Activated naive CD4-positive, alpha-beta T cell treated with anti-CD3 and anti-CD28 coated beads, Interleukin-2, amount 50 U/mL, for 24 hours (primary cell): ENCODE measurements around the gene RNF150.

ENCODE experiments used
- H3K27ac Mint-ChIP-seq: one replicate; pipeline ENCODE4 v1.8.0; 2021; ENCODE audit warnings: mild to moderate bottlenecking, mixed read lengths
- H3K27me3 Mint-ChIP-seq: one replicate; pipeline ENCODE4 v1.8.0; 2021; ENCODE audit warnings: mixed read lengths
- H3K36me3 Mint-ChIP-seq: one replicate; pipeline ENCODE4 v1.8.0; 2021; ENCODE audit warnings: mixed read lengths
- H3K4me1 Mint-ChIP-seq: one replicate; pipeline ENCODE4 v1.8.0; 2021; ENCODE audit warnings: mixed read lengths
- H3K4me3 Mint-ChIP-seq: one replicate; pipeline ENCODE4 v1.8.0; 2021; ENCODE audit warnings: mild to moderate bottlenecking, mixed read lengths
- H3K9me3 Mint-ChIP-seq: one replicate; pipeline ENCODE4 v1.8.0; 2021; ENCODE audit warnings: mixed read lengths

Gene RNF150

GRCh38 chr4:141117935-141118334 is 15.3 kb downstream of the RNF150 start:
- H3K4me1 Mint-ChIP-seq = no peaks in the 10 kb centered on the region
- no peaks in the 10 kb centered on the region for H3K36me3 Mint-ChIP-seq
- H3K27me3 Mint-ChIP-seq = no peaks in the 10 kb centered on the region
- H3K4me3 Mint-ChIP-seq = no peak overlapping the region
- H3K27ac Mint-ChIP-seq = no peak overlapping the region
- peaks cover 13% of the 10 kb centered on the region for H3K9me3 Mint-ChIP-seq

GRCh38 chr4:141109983-141110382 is 23.3 kb downstream of the RNF150 start:
- no peaks in the 10 kb centered on the region for H3K36me3 Mint-ChIP-seq
- peaks cover 7% of the 10 kb centered on the region for H3K27me3 Mint-ChIP-seq
- H3K9me3 Mint-ChIP-seq = peaks cover 14% of the 10 kb centered on the region
- no peak overlapping the region for H3K27ac Mint-ChIP-seq
- H3K4me1 Mint-ChIP-seq = no peaks in the 10 kb centered on the region
- no peak overlapping the region for H3K4me3 Mint-ChIP-seq

DNA sequence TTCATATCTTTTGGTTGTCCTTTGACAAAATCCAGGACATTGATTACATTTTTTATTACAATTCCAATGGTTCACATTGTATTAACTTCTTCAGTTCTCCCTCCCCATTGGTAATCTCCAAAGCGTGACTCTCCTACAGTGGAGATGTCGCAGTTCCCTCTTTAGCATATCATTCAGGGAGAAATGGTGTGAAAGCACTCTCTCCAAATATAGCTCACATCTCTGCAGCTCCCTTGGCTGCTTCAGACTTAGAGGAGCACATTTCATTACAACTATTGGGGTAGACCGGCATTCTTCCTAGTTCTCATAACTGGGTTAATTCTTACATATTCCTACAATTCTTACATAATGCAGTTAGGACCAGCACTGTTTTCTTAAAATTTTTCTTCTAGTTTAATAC is 25.3 kb downstream of the RNF150 start:
- Mint-ChIP-seq H3K27ac (no peak overlapping the region), H3K4me1 (no peaks in the 10 kb centered on the region), H3K9me3 (peaks cover 2% of the 10 kb centered on the region), H3K4me3 (no peak overlapping the region), H3K27me3 (peaks cover 8% of the 10 kb centered on the region), H3K36me3 (no peaks in the 10 kb centered on the region)

DNA sequence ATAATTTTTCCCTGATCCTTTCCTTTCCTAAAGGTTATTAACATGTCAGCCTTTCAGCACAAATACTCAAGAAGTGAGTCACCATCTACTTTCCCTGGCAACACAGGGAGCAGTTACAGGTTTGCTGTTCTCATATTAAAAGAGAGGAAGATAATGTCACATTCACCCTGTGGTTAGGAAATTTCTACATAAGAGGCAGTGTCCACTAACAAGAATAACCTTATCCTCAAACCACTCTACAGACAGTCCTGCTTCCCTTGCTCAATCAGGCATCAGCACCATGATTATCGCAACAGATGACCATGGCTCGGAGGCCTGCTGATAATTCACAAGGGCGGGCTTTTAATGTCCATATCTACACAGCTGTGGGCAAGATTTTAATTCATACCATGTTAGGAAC is 30.9 kb downstream of the RNF150 start:
- Mint-ChIP-seq H3K4me3 (no peak overlapping the region), H3K27me3 (peaks cover 6% of the 10 kb centered on the region), H3K4me1 (no peaks in the 10 kb centered on the region), H3K27ac (no peak overlapping the region), H3K9me3 (no peaks in the 10 kb centered on the region), H3K36me3 (no peaks in the 10 kb centered on the region)

- Mint-ChIP-seq H3K4me3 (no peak overlapping the region), H3K9me3 (no peaks in the 10 kb centered on the region), H3K36me3 (no peaks in the 10 kb centered on the region), H3K27ac (no peak overlapping the region), H3K4me1 (no peaks in the 10 kb centered on the region), H3K27me3 (peaks cover 6% of the 10 kb centered on the region)
These were observed 31.8 kb downstream of the RNF150 start for GRCh38 chr4:141101511-141101910.

DNA sequence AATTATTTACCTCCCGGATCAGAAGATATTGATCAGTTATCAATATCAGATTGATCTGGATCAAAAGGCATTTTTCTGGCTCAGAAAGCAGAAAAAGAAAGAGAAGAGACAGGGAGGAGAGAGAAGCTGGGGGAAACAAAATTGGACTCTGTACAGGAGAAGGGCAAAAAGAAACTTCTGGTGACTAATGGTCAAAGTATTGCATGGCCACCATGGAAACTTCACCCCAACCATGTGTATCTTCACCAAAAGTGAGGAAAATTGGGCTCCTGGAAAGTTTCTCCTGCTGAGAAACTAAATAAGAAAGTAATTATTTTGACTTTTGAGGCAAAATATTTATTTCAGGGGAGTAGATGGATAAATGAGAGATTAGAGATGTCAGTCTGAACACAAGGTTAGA is 33.9 kb downstream of the RNF150 start:
- H3K4me1 Mint-ChIP-seq = no peaks in the 10 kb centered on the region
- H3K27ac Mint-ChIP-seq = no peak overlapping the region
- peaks cover 1% of the 10 kb centered on the region for H3K27me3 Mint-ChIP-seq
- no peak overlapping the region for H3K4me3 Mint-ChIP-seq
- H3K36me3 Mint-ChIP-seq = no peaks in the 10 kb centered on the region
- H3K9me3 Mint-ChIP-seq = no peaks in the 10 kb centered on the region

GRCh38 chr4:141098163-141098562 is 35.1 kb downstream of the RNF150 start:
- Mint-ChIP-seq H3K27ac (no peak overlapping the region), H3K36me3 (no peaks in the 10 kb centered on the region), H3K4me3 (no peak overlapping the region), H3K27me3 (no peaks in the 10 kb centered on the region), H3K4me1 (no peaks in the 10 kb centered on the region), H3K9me3 (peaks cover 9% of the 10 kb centered on the region)

DNA sequence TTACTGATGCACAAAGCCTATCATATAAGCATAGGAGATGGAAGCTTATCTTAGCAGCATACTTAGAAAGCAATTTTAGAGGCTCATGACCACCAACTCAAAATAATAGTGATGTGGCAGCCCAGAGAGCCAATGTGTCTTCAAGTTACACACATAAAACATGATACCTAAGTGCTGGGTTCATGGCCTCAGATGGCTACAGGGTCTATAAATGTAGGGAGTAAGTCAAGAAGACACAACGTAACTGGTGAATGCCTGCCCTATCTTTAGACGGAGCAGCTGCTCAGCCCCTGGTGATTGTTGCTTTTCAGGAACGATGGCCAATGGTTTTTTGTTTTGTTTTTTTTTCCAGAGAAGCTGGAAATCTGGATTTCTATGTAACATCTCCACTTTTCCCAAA is 42.8 kb downstream of the RNF150 start:
- no peaks in the 10 kb centered on the region for H3K4me1 Mint-ChIP-seq
- H3K4me3 Mint-ChIP-seq = no peak overlapping the region
- peaks cover 2% of the 10 kb centered on the region for H3K27me3 Mint-ChIP-seq
- peaks cover 9% of the 10 kb centered on the region for H3K9me3 Mint-ChIP-seq
- no peak overlapping the region for H3K27ac Mint-ChIP-seq
- no peaks in the 10 kb centered on the region for H3K36me3 Mint-ChIP-seq

GRCh38 chr4:141081921-141082395 is 51.3 kb downstream of the RNF150 start:
- H3K4me3 Mint-ChIP-seq = no peak overlapping the region
- no peak overlapping the region for H3K27ac Mint-ChIP-seq
- H3K4me1 Mint-ChIP-seq = no peaks in the 10 kb centered on the region
- no peaks in the 10 kb centered on the region for H3K36me3 Mint-ChIP-seq
- H3K9me3 Mint-ChIP-seq = no peaks in the 10 kb centered on the region
- no peaks in the 10 kb centered on the region for H3K27me3 Mint-ChIP-seq

DNA sequence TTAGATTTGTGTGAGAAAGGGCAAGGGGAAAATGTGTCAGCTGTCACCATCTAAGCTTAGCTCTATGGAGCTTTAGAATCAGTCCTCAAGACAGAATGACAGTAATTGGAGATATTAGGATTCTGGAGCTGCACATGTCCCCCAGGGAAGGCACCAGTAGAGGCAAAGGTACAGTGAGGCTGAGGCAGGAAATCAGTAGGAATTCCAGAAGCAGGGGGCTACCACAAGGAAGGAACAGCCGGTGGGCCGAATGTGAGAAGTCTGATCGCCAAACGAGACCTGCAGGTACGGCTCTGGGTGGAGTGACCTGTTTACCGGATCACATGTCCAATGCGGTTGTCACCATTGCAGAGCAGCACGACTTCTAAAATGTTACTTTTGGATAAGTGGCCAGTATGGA is 52.6 kb downstream of the RNF150 start:
- Mint-ChIP-seq H3K4me1 (no peaks in the 10 kb centered on the region), H3K4me3 (no peak overlapping the region), H3K9me3 (no peaks in the 10 kb centered on the region), H3K36me3 (no peaks in the 10 kb centered on the region), H3K27ac (no peak overlapping the region), H3K27me3 (no peaks in the 10 kb centered on the region)

DNA sequence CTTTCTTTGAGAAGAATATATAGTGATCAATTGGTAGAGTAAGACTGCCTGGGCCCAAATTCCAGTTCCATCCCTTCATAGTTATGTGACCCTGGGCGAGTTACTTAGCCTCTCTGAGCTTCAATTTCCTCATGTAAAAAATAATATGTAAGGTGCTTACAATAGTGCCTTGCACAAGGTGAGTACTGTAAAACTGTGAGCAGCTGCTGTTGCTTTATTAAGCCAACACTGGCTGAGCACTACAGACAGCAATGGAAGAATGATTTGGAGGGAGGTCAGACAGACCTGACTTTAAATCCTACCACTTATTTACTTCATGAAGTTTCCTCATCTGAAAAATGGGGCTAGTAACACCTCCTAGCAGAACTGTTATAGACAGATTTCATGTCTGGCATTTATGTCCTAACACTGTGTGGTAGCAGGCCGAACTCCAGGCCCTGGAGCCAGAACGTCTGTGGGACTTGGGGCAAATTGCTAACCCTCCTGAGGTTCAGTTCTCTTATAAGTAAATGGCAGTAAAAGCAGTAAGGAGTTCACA is 53.8 kb downstream of the RNF150 start:
- no peaks in the 10 kb centered on the region for H3K4me1 Mint-ChIP-seq
- H3K4me3 Mint-ChIP-seq = no peak overlapping the region
- no peaks in the 10 kb centered on the region for H3K9me3 Mint-ChIP-seq
- H3K27ac Mint-ChIP-seq = no peak overlapping the region
- no peaks in the 10 kb centered on the region for H3K36me3 Mint-ChIP-seq
- no peaks in the 10 kb centered on the region for H3K27me3 Mint-ChIP-seq

DNA sequence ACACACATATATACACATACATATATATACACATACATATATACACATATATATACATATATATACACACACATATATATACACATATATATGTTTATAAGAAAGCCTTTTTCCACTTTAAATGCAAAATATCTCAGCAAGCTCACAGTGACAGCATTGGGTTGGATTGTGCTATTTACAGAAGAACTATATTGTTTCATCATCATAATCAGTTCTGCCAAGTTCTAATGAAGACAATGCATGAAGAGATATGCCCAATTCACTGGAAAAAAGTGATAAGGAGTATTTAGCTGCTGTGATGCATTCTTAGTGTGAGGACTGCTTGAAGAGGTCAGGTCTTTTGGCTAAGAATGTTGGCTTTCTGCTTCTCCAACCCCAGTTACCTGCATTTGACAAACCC is 54.4 kb downstream of the RNF150 start:
- H3K4me3 Mint-ChIP-seq = no peak overlapping the region
- H3K27ac Mint-ChIP-seq = no peak overlapping the region
- H3K9me3 Mint-ChIP-seq = no peaks in the 10 kb centered on the region
- no peaks in the 10 kb centered on the region for H3K4me1 Mint-ChIP-seq
- H3K36me3 Mint-ChIP-seq = no peaks in the 10 kb centered on the region
- no peaks in the 10 kb centered on the region for H3K27me3 Mint-ChIP-seq

DNA sequence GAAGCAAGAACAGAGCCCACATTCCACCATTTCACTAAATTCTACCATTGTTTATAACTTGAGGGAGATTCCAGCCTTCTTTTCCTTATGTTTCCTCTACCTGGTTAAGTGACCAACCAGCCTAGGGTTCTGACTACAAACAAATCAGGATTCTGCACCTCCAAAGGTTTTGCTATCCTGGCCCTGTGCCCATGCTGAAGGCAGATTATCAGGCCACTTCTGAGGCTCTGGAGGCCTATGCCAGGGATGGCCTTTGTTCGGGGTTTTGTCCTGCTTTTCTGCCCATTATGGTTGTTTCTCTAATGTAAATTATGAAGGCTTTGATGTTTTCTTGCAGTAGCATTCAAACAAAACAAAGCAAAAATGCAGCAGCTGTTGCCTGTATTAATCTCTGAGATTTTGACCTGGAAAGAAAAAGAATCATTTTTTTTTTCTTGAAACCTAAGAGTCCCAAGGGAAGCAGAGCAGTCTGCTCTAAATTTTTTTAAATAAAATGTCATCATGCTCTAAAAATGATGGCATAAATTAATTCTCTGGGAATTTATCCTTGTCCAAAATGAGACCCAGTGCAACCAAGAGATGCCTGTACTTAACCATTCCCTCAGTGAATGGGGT is 55.6 kb downstream of the RNF150 start:
- Mint-ChIP-seq H3K9me3 (no peaks in the 10 kb centered on the region), H3K4me3 (no peak overlapping the region), H3K27me3 (no peaks in the 10 kb centered on the region), H3K36me3 (no peaks in the 10 kb centered on the region), H3K4me1 (no peaks in the 10 kb centered on the region), H3K27ac (no peak overlapping the region)

GRCh38 chr4:141075553-141075952 is 57.7 kb downstream of the RNF150 start:
- no peak overlapping the region for H3K4me3 Mint-ChIP-seq
- no peaks in the 10 kb centered on the region for H3K4me1 Mint-ChIP-seq
- no peaks in the 10 kb centered on the region for H3K9me3 Mint-ChIP-seq
- no peak overlapping the region for H3K27ac Mint-ChIP-seq
- no peaks in the 10 kb centered on the region for H3K27me3 Mint-ChIP-seq
- H3K36me3 Mint-ChIP-seq = no peaks in the 10 kb centered on the region

DNA sequence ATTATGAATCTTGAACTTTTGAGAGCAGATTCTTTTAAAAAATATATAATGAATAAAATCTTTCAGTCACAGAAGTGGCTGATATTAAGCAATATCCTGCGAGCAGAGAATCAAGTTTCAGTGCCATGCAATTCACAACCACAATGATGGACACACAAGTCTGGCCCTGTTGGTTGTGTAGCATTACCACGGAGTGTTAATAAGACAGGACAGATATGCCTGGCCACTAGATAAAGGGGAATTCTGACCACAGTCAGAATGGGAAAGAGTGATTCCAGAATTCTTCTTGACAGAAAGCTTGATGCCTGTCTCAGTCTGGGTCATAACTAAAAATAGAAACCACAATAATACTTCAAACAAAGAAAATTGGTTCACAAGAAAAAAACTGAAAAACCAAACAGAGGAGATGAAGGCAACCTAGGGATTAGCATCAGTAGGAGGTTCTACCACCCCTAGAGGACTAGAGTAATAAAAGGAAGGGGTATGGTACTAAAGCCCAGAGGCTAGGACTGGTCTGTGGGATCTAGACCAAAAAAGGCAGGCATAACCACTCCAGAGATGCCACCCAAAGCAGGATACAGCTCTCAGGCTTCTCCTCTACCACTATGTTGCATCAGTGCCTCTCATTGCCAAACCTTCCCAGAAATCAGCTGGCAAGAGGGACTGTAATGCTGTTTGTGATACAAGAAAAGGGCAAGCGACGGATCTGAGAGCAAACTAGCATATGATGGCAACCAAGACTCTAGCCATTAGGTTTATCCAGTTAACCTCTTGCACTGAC is 59.0 kb downstream of the RNF150 start:
- no peak overlapping the region for H3K27ac Mint-ChIP-seq
- H3K9me3 Mint-ChIP-seq = no peaks in the 10 kb centered on the region
- no peaks in the 10 kb centered on the region for H3K27me3 Mint-ChIP-seq
- H3K4me1 Mint-ChIP-seq = no peaks in the 10 kb centered on the region
- no peaks in the 10 kb centered on the region for H3K36me3 Mint-ChIP-seq
- H3K4me3 Mint-ChIP-seq = no peak overlapping the region

GRCh38 chr4:141066690-141067089 is 66.6 kb downstream of the RNF150 start:
- no peak overlapping the region for H3K27ac Mint-ChIP-seq

More at GRCh38 chr4:141066690-141067089, 66.6 kb downstream of the RNF150 start:
- peaks cover 6% of the 10 kb centered on the region for H3K9me3 Mint-ChIP-seq
- peaks cover 4% of the 10 kb centered on the region for H3K27me3 Mint-ChIP-seq
- no peaks in the 10 kb centered on the region for H3K36me3 Mint-ChIP-seq
- no peaks in the 10 kb centered on the region for H3K4me1 Mint-ChIP-seq
- no peak overlapping the region for H3K4me3 Mint-ChIP-seq
